Body of pancreas (tissue), 4 donors: ENCODE measurements around the gene TBC1D17. TPM values are rescaled to one million over a fixed set of nuclear protein-coding genes. Genes with fewer than 3 reads are reported as not detected.

ENCODE experiments used
- ATAC-seq: fragments of 150-250 bp; one replicate; pipeline ENCODE4 v1.9.1; 2016
- DNase-seq, 4 donors: peaks; one replicate each; pipeline ENCODE4 v3.0.0-alpha.2; 2019
- H3K27ac ChIP-seq, 4 donors: fragments of 200-600 bp; sonication (generic); 1 replicate in 3 of 4; 2 replicates in 1 of 4; pipeline versions ENCODE4 v1.5.1 to v1.6.1; 2016 to 2019; ENCODE audit warnings: mild to moderate bottlenecking in 1 of 4, mixed read lengths in 1 of 4, moderate library complexity in 1 of 4
- H3K27me3 ChIP-seq, 2 donors: fragments of 200-600 bp; sonication (generic); one replicate each; pipeline ENCODE4 v1.6.0; 2016; ENCODE audit warnings: mild to moderate bottlenecking in 1 of 2
- H3K36me3 ChIP-seq, 2 donors: fragments of 200-600 bp; sonication (generic); replicated peaks in 1 of 2; 2 replicates each; pipeline ENCODE4 v1.5.1; 2016; ENCODE audit warnings: low read depth in 2 of 2; ENCODE audit not compliant: insufficient read depth in 1 of 2
- H3K4me1 ChIP-seq: fragments of 200-600 bp; sonication (generic); one replicate; pipeline ENCODE4 v1.6.0; 2016
- H3K4me3 ChIP-seq, 2 donors: fragments of 200-600 bp; sonication (generic); 1 replicate in 1 of 2; 2 replicates in 1 of 2; pipeline ENCODE4 v1.5.1; 2016 to 2019
- H3K9me3 ChIP-seq, 3 donors: fragments of 200-600 bp; sonication (generic); 1 replicate in 2 of 3; 2 replicates in 1 of 3; pipeline ENCODE4 v1.5.1; 2016
- POLR2A ChIP-seq, 3 donors: fragments of 450-650 bp; IDR thresholded peaks; one replicate each; pipeline ENCODE4 v1.6.1; 2016; ENCODE audit warnings: antibody characterized with exemption in 3 of 3, mild to moderate bottlenecking in 2 of 3
- WGBS, 2 donors: methylation state at CpG; one replicate each; pipeline ENCODE4 v1.1.5; 2017; 5-methylcytosine and 5-hydroxymethylcytosine counted together
- intact Hi-C: fragments of 100-400 bp; cut with DNase I; formaldehyde crosslinking; loops from one replicate; pipeline ENCODE4 v1.15.1; 2023
- total RNA-seq, 2 donors: library from RNA; depleted of rRNA; stranded (reverse); fragments of >200 nt; gene quantifications; one replicate each; pipeline ENCODE4 v1.1.0, GENCODE V29; 2016
- TF ChIP-seq, protein P1 (sequence below), 7 experiments: fragments of 450-650 bp in 4 of 7; fragments of 200-600 bp in 3 of 7; sonication (generic) in 3 of 7; IDR thresholded peaks; one replicate each; pipeline ENCODE4 v1.5.1; 2016 to 2019; ENCODE audit warnings: antibody characterized with exemption in 7 of 7

The TBC1D17 gene
- total RNA-seq, 2 donors from 2014 or later, result 25.9 to 37.6 TPM

DNA sequence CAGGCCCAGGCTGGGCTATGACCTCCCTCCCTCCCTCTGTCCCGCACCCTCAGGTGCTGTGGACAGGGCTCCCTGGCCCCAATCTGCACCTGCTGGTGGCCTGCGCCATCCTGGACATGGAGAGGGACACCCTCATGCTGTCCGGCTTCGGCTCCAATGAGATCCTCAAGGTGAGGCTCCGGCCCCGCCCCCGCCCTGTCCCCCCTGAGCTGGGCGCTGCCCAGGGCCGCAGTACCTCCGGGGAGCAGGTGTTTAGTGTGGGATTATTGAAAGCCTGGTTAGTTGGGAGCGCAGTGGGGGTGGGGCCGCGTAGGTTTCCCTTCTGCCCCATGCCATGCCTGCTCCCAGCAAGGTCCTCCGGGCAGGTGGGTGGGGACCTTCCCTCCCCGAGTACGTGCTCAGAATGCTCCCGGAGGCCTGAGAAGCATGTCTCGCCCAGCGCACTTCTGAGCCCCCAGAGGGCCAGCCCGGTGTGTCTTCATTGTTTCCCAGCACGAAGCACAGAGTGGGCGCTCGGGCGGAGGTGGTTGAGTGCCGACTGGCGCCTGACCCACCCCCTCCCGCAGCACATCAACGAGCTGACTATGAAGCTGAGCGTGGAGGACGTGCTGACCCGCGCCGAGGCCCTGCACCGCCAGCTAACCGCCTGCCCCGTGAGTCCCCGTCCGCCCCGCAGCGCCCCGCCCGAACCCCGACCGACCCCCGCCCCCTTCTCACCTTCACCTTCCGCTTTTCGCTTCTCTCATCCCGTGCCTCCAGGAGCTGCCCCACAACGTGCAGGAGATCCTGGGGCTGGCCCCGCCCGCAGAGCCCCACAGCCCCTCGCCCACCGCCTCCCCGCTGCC, 10.4 kb downstream of the TBC1D17 start:
- ATAC-seq, result no peak

DNA sequence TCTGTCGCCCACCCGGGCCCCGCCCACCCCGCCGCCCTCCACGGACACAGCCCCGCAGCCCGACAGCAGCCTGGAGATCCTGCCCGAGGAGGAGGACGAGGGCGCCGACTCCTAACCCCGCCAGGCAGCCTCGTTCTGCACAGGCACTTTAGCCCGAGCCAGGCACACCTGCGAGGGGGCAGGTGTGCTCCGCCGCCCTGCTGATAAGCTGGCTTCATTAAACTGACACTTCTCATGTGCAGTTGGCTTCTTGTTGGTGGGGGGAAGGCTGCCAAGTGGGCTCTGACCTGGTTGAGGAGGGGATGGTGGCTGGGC, 11.0 kb downstream of the TBC1D17 start:
- no peak for DNase-seq
- no peak overlapping the region for H3K4me3 ChIP-seq
- ATAC-seq, result no peak
- TF ChIP-seq, protein P1, sequence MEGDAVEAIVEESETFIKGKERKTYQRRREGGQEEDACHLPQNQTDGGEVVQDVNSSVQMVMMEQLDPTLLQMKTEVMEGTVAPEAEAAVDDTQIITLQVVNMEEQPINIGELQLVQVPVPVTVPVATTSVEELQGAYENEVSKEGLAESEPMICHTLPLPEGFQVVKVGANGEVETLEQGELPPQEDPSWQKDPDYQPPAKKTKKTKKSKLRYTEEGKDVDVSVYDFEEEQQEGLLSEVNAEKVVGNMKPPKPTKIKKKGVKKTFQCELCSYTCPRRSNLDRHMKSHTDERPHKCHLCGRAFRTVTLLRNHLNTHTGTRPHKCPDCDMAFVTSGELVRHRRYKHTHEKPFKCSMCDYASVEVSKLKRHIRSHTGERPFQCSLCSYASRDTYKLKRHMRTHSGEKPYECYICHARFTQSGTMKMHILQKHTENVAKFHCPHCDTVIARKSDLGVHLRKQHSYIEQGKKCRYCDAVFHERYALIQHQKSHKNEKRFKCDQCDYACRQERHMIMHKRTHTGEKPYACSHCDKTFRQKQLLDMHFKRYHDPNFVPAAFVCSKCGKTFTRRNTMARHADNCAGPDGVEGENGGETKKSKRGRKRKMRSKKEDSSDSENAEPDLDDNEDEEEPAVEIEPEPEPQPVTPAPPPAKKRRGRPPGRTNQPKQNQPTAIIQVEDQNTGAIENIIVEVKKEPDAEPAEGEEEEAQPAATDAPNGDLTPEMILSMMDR (IDR thresholded peaks at IDR 0.05), result no peak
- peaks cover 11 to 15% of the 10 kb centered on the region in 2 donors for H3K36me3 ChIP-seq
- H3K9me3 ChIP-seq, result no peaks in the 10 kb centered on the region
- H3K4me1 ChIP-seq, result peaks cover 9% of the 10 kb centered on the region
- intact Hi-C loops, result no loop called here
- H3K27me3 ChIP-seq, result no peaks in the 10 kb centered on the region
- 67 to 80% methylated on average over 13 to 16 of the region's 18 CpGs for WGBS, 2 donors
- H3K27ac ChIP-seq, result no peak overlapping the region

More for the DNA sequence above, 10.4 kb downstream of the TBC1D17 start:
- H3K36me3 ChIP-seq, result peaks cover 16 to 21% of the 10 kb centered on the region in 2 donors
- no peaks in the 10 kb centered on the region for H3K27me3 ChIP-seq
- no peak overlapping the region for H3K4me3 ChIP-seq
- TF ChIP-seq POLR2A (IDR thresholded peaks at IDR 0.05), result no peak
- TF ChIP-seq, protein P1 (IDR thresholded peaks at IDR 0.05), result no peak
- H3K9me3 ChIP-seq, result no peaks in the 10 kb centered on the region
- 81 to 88% methylated on average over 34 to 54 of the region's 54 CpGs for WGBS, 2 donors
- intact Hi-C loops, result no loop called here
- peaks cover 9% of the 10 kb centered on the region for H3K4me1 ChIP-seq
- no peak for DNase-seq
- H3K27ac ChIP-seq, result no peak overlapping the region

DNA sequence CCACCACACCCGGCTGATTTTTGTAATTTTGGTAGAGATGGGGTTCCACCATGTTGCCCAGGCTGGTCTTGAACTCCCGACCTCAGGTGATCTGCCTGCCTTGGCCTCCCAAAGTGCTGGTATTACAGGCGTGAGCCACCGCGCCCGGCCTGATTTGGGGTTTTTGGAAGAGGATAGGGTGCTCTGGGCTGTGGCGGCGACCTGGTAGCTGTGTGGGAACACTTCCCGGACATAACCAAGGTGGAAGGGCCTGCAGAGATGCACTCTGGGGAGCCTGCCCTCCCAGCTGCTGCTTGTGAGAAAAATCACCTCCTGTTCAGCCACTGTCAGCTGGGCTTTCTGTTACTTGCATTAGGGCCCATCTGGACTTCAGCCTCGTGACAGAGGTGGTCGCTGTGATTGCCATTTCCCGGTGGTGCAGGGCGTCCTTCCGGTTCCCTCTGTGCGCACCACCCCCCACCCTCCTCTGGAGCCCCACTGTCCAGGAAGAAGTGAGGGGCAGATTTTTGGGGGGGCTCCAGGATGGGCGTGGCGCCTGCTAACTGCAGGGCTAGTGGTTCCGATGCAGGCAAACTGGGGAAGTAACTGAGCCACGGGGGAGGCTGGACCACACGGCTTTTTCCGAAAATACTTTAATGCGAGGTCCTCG, 11.7 kb downstream of the TBC1D17 start:
- H3K27me3 ChIP-seq, result no peaks in the 10 kb centered on the region
- intact Hi-C loops, result no loop called here
- no peak for TF ChIP-seq POLR2A (IDR thresholded peaks at IDR 0.05)
- TF ChIP-seq, protein P1 (IDR thresholded peaks at IDR 0.05), result no peak
- H3K36me3 ChIP-seq, result peaks cover 7 to 8% of the 10 kb centered on the region in 2 donors
- no peak overlapping the region for H3K27ac ChIP-seq
- H3K9me3 ChIP-seq, result no peaks in the 10 kb centered on the region
- peaks cover 9% of the 10 kb centered on the region for H3K4me1 ChIP-seq
- no peak overlapping the region for H3K4me3 ChIP-seq
- 88 to 92% methylated on average over 7 to 23 of the region's 23 CpGs for WGBS, 2 donors
- DNase-seq (peak in 1 of 4 donors; percentile 10), ATAC-seq (no peak)

DNA sequence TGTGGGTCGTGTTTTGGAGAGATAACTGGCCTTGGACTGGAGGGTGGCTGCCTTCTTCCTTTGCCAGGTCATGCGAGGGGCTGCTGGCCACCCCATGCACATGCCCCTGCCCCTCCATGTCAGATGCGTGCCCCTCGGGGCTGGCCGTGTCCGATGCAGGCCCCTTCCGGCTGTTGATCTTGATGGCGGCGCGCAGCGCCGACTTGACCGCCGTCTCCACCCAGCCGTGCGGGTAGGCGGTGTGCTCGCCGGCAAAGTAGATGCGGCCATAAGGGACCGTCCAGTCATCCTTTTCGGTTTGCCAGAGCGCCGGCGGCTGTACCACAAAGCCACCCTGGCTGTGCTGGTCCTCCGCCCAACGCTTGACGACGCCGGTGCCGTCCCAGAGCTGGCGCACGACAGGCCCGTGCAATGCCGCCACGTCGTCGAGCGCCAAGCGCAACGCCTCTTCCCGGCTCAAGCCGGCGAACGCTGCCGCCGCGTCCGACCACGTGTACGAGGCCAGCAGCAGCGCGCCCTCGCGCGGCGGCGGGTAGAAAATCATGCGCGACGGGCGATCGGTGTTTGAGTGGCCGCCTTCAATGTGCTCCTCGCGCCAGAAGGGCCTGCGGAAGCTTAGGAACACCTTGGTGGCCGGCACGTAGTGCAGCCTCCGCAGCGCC, 12.3 kb downstream of the TBC1D17 start:
- H3K4me1 ChIP-seq, result peaks cover 9% of the 10 kb centered on the region
- H3K36me3 ChIP-seq, result peaks cover 3 to 4% of the 10 kb centered on the region in 2 donors
- TF ChIP-seq POLR2A (IDR thresholded peaks at IDR 0.05), result no peak
- TF ChIP-seq, protein P1 (IDR thresholded peaks at IDR 0.05), result peak; percentile 40 to 75 (median 65)
- no peak overlapping the region for H3K27ac ChIP-seq
- intact Hi-C loops, result no loop called here
- H3K4me3 ChIP-seq, result no peak overlapping the region
- 23 to 84% methylated on average over 17 to 71 of the region's 71 CpGs for WGBS, 2 donors
- no peaks in the 10 kb centered on the region for H3K27me3 ChIP-seq
- no peaks in the 10 kb centered on the region for H3K9me3 ChIP-seq
- ATAC-seq (peak; percentile 68), DNase-seq (peak; percentile 63 to 76 (median 70))
